NCI-H1417 (cell line): ENCODE measurements around the gene CD3G.
"Not testable (repeated sequence)": the region's sequence is repeated elsewhere in the genome, so short reads cannot be mapped to it uniquely, and the experiment has no call there.

Experiments
- DNase-seq, 3 experiments: peaks; one replicate each; lab custom pipeline; 2025; lab: John Stamatoyannopoulos, UW

Gene CD3G

GRCh38 chr11:118380571-118380970 is 36.4 kb downstream of the CD3G start:
- DNase-seq = no peak

GRCh38 chr11:118382954-118383353 is 38.8 kb downstream of the CD3G start:
- no peak for DNase-seq

GRCh38 chr11:118383657-118384056 is 39.5 kb downstream of the CD3G start:
- DNase-seq = no peak

GRCh38 chr11:118396097-118396501 is 52.0 kb downstream of the CD3G start:
- no peak for DNase-seq

- no peak for DNase-seq
Measured at GRCh38 chr11:118397448-118397847, 53.3 kb downstream of the CD3G start.

- DNase-seq = no peak
Measured at GRCh38 chr11:118398791-118399559, 54.8 kb downstream of the CD3G start.

- DNase-seq = peak; percentile 93 to 100 (median 98)
Measured at GRCh38 chr11:118401151-118401879, 57.2 kb downstream of the CD3G start, which contains the start of gene ATP5MG. ATP5MG (plus strand) TSS chr11:118401606; CDS start chr11:118401666, 60 bp downstream.

- peak in 1 of 3 experiments; percentile 46 for DNase-seq
Measured at GRCh38 chr11:118401880-118402590, 57.9 kb downstream of the CD3G start.

GRCh38 chr11:118402594-118402993 is 58.5 kb downstream of the CD3G start:
- DNase-seq = not testable (repeated sequence)
